ENCODE measurements around the gene DCP1B.

Gene DCP1B

GRCh38 chr12:1972260-1972659 is 32.0 kb downstream of the DCP1B start:
- in situ Hi-C loops (cut with HindIII; ENCODE audit: low pct_ligation_motif_present, low sequenced_read_pairs), result loop anchor here (25.0 kb wide), 1 partner anchor 285 kb away; the partner anchor contains the start of gene ADIPOR2
- no peak for DNase-seq
- Histone ChIP-seq H3K4me3 (ENCODE audit: low read depth, low read length) (no peak overlapping the region), H3K27me3 (replicated peaks) (no peaks in the 10 kb centered on the region), H3K36me3 (replicated peaks) (no peaks in the 10 kb centered on the region), H3K27ac (peak overlapping the region; percentile 77)
- TF ChIP-seq CTCF (IDR thresholded peaks at IDR 0.05; ENCODE audit: low read depth, low read length, missing control alignments), result no peak

GRCh38 chr12:1970331-1970900 is 33.8 kb downstream of the DCP1B start:
- no peaks in the 10 kb centered on the region for H3K27me3 ChIP-seq (replicated peaks)
- H3K36me3 ChIP-seq (replicated peaks), result peaks cover 4% of the 10 kb centered on the region
- no peak overlapping the region for H3K4me3 ChIP-seq (ENCODE audit: low read depth, low read length)
- DNase-seq, result no peak
- TF ChIP-seq CTCF (IDR thresholded peaks at IDR 0.05; ENCODE audit: low read depth, low read length, missing control alignments), result no peak
- in situ Hi-C loops (cut with HindIII; ENCODE audit: low pct_ligation_motif_present, low sequenced_read_pairs), result loop anchor here (25.0 kb wide), 1 partner anchor 283 kb away; the partner anchor contains the start of gene ADIPOR2
- H3K27ac ChIP-seq, result no peak overlapping the region

- Histone ChIP-seq H3K27ac (no peak overlapping the region), H3K36me3 (replicated peaks) (peaks cover 8% of the 10 kb centered on the region), H3K27me3 (replicated peaks) (no peaks in the 10 kb centered on the region), H3K4me3 (ENCODE audit: low read depth, low read length) (no peak overlapping the region)
- no peak for DNase-seq
- in situ Hi-C loops (cut with HindIII; ENCODE audit: low pct_ligation_motif_present, low sequenced_read_pairs), result loop anchor here (25.0 kb wide), 1 partner anchor 279 kb away; the partner anchor contains the start of gene ADIPOR2
- no peak for TF ChIP-seq CTCF (IDR thresholded peaks at IDR 0.05; ENCODE audit: low read depth, low read length, missing control alignments)
Measured at GRCh38 chr12:1966561-1967226, 37.6 kb downstream of the DCP1B start.

GRCh38 chr12:1965916-1966315 is 38.3 kb downstream of the DCP1B start:
- no peak for DNase-seq
- in situ Hi-C loops (cut with HindIII; ENCODE audit: low pct_ligation_motif_present, low sequenced_read_pairs), result loop anchor here (25.0 kb wide), 1 partner anchor 279 kb away; the partner anchor contains the start of gene ADIPOR2
- no peak for TF ChIP-seq CTCF (IDR thresholded peaks at IDR 0.05; ENCODE audit: low read depth, low read length, missing control alignments)
- no peak overlapping the region for H3K4me3 ChIP-seq (ENCODE audit: low read depth, low read length)
- no peaks in the 10 kb centered on the region for H3K27me3 ChIP-seq (replicated peaks)
- H3K36me3 ChIP-seq (replicated peaks), result peaks cover 8% of the 10 kb centered on the region
- no peak overlapping the region for H3K27ac ChIP-seq

- no peak for TF ChIP-seq CTCF (IDR thresholded peaks at IDR 0.05; ENCODE audit: low read depth, low read length, missing control alignments)
- Histone ChIP-seq H3K36me3 (replicated peaks) (peaks cover 8% of the 10 kb centered on the region), H3K4me3 (ENCODE audit: low read depth, low read length) (no peak overlapping the region), H3K27ac (no peak overlapping the region), H3K27me3 (replicated peaks) (no peaks in the 10 kb centered on the region)
- no peak for DNase-seq
- in situ Hi-C loops (cut with HindIII; ENCODE audit: low pct_ligation_motif_present, low sequenced_read_pairs), result loop anchor here (25.0 kb wide), 1 partner anchor 275 kb away; the partner anchor contains the start of gene ADIPOR2
Measured at GRCh38 chr12:1962051-1963020, 41.9 kb downstream of the DCP1B start.
